GM21737 (cell line): ENCODE data around the gene C10orf143.
"Not testable (repeated sequence)": the region's sequence is repeated elsewhere in the genome, so short reads cannot be mapped to it uniquely, and the experiment has no call there.

ENCODE experiments used
- ATAC-seq: cut with Tn5 transposase; IDR thresholded peaks from one replicate; pipeline ENCODE4 v1.9.1; 2021; ENCODE audit warnings: mild to moderate bottlenecking, moderate library complexity; ENCODE audit not compliant: unreplicated experiment

Gene C10orf143

GRCh38 chr10:130110246-130111112, at the start of gene C10orf143:
TSS of gene C10orf143 (minus strand) at chr10:130110830. CDS start at chr10:130110772, 58 bp downstream.
- ATAC-seq, result peak; percentile 83

DNA sequence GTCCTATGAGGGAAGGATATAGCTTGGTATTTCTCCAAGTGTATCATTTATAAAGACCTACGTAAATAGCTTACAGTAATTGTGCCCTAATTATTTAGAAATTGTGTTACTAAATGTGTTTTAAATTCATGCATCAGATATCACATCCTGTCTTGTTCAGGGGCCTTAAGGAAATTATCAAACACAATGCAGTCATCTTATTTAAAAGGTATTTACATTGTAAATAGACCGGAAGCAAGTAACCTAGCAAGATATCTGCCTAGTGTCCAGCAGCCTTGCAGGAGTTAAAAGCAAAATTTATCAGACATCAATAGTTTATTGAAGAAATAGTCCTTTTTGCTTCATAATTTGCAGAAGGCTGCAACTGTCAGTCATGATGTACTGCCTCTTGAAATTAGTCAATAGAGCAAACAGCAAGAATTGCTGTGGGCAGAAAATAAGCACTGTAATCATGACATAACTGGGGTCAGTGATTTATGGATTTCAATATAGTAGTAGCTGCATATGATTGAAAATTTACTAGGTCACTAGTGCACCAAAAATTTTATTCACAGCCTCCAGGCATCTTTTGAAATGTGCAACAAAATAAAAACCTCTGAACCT, 48.7 kb upstream of the C10orf143 start:
- no peak for ATAC-seq

GRCh38 chr10:130146042-130146441, 35.4 kb upstream of the C10orf143 start:
- no peak for ATAC-seq

DNA sequence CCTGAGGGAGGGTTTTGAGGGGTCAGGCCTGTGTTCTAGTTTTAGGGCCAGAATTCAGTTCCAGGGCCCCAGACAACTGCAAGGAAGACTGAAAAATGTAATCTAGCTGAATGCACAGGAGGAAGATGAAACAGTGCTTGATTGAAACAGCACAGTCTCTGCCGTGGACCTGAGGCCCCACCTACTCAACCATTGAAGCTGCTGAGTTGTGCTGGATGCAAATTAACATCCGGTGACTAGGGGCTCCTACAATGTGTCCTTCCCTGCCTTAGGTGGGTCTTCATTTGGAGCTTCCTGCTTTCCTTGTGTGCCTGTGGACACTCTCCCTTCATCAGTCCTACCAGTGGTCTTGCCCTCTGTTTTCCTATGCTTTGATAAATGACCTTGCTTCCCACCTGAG, 31.2 kb upstream of the C10orf143 start:
- peak; percentile 85 for ATAC-seq

GRCh38 chr10:130141460-130141859, 30.8 kb upstream of the C10orf143 start:
- ATAC-seq, result peak; percentile 16

DNA sequence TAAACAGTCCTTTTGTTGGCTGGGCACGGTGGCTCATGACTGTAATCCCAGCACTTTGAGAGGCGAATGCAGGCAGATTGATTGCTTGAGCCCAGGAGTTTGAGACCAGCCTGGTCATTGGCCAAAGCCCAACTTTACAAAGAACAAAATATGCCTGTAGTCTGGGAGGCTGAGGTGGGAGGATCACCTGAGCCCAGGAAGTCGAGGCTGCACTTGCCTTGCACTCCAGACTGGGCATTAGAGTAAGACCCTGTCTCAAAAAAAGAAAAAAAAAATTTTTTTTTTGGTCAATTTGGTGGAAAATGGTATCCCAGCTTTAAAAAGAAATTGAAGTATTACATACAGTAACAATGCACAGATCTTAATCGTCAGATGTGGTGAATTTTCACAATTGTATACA, 30.4 kb upstream of the C10orf143 start:
- no peak for ATAC-seq

- no peak for ATAC-seq
Observed at GRCh38 chr10:130140425-130140824, 29.8 kb upstream of the C10orf143 start.

- ATAC-seq, result no peak
Observed at GRCh38 chr10:130138479-130138866, 27.8 kb upstream of the C10orf143 start.

- no peak for ATAC-seq
Observed at GRCh38 chr10:130137659-130138478, 27.2 kb upstream of the C10orf143 start.

- ATAC-seq, result no peak
Observed at GRCh38 chr10:130137090-130137448, 26.4 kb upstream of the C10orf143 start.

DNA sequence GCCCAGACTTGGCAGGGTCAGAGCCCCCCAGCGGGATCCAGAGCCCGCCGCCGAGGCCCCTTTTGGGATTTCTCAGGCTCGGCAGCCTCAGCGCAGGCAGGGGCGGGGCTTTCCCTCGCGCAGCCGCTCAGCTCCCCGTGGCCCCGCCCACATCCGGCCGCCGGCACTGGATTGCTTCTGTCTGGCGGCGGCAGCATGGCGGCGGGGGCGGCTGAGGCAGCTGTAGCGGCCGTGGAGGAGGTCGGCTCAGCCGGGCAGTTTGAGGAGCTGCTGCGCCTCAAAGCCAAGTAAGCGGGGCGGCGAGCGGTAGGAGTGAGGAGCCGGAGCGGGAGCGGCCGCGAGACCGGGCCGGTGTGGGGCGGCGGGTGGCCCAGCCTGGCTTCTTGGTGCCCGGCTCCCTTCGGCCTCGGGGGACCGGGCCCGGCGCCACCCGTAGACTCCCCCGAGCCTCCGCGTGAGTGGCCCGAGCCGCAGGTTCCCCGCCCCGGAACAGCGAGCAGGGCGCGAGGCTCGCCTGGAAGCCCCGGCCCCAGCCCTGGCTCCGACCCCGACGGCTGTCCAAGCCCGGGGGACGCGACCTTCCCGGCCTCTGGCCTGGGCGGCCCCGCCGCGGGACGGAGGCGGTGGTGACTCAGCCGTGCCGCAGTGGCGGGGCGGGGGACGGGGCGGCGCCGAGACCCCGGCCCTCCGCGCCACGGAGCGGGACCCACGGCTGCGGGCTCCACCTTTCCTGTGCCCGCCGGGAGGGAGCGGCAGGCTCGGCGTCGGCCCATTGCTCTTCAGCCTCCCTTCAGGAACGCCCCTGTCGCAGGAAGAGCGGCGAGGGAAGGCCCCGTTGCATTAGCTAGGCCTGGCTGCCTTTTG, 25.8 kb upstream of the C10orf143 start, which contains the start of gene GLRX3:
Gene GLRX3, plus strand, starts transcription at position 166 of the 864 bp plus-strand sequence. Its CDS starts 30 bp downstream, at position 196.
- ATAC-seq, result peak; percentile 87

- peak; percentile 2 for ATAC-seq
Observed at GRCh38 chr10:130135676-130136225, 25.1 kb upstream of the C10orf143 start.

- no peak for ATAC-seq
Observed at GRCh38 chr10:130128922-130129321, 18.3 kb upstream of the C10orf143 start.

- ATAC-seq, result no peak
Observed at GRCh38 chr10:130128062-130128781, 17.6 kb upstream of the C10orf143 start.

GRCh38 chr10:130127364-130128061, 16.9 kb upstream of the C10orf143 start:
- ATAC-seq, result peak; percentile 82

DNA sequence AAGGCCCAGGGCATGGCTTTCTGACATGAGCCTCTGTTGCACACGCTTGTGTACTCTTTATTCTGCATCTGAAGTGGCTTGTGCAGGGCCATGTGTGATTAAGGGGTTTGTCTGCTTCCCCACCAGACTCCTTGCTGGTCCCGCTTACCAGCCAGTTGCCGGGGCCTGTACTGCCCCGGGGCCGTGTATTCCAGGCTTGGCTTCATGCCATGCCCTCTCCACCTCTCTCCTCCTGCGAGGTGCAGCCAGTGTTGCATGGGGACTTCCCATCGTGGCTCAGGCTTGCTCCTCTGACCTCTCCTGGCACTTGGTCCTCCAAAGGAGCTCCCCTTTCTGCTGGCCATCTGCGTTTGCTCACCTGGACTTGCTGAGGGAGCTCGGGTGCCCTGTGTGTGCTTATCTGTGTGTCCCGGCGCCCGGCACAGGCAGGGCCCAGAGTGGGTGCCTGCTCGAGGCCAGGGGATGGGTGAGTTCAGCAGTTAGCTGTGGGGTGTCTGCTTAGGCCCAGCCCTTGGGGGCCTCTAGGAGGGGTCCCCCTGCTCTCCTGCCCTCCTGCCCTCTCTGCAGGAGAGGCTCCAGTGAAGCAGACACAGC, 11.0 kb upstream of the C10orf143 start:
- no peak for ATAC-seq

DNA sequence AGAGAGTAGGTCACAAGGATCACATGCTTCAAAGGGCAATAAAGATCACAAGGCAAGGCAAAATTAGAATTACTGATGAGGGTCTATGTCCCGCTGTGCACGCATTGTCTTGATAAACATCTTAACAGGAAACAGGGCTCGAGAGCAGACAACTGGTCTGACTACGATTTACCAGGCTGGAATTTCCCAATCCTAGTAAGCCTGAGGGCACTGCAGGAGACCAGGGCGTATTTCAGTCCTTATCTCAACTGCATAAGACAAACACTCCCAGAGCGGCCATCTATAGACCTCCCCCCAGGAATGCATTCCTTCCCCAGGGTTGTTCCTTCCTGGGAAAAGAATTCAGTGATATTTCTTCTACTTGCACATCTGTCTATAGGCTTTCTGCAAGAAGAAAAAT, 6.9 kb upstream of the C10orf143 start:
- ATAC-seq, result not testable (repeated sequence)

GRCh38 chr10:130116942-130117341, 6.3 kb upstream of the C10orf143 start:
- ATAC-seq, result not testable (repeated sequence)
